Stimulated activated memory B cell treated with anti-CD40 and anti-IgM and Interleukin-4, amounts not matched to agents 10 μg/mL and 1 μg/mL and 100 μg/mL, for 72 hours (primary cell): ENCODE measurements around the gene ADAMTS3.

Experiments
- ATAC-seq: fragments of 150-1000 bp; cut with Tn5 transposase; 2 replicates; pipeline ENCODE4 v1.10.0; 2021
- H3K27ac Mint-ChIP-seq: one replicate; pipeline ENCODE4 v1.8.0; 2022; ENCODE audit warnings: mild to moderate bottlenecking, mixed read lengths
- H3K27me3 Mint-ChIP-seq: one replicate; pipeline ENCODE4 v1.8.0; 2022; ENCODE audit warnings: mixed read lengths
- H3K36me3 Mint-ChIP-seq: one replicate; pipeline ENCODE4 v1.8.0; 2022; ENCODE audit warnings: mixed read lengths
- H3K4me1 Mint-ChIP-seq: one replicate; pipeline ENCODE4 v1.8.0; 2022; ENCODE audit warnings: mixed read lengths
- H3K4me3 Mint-ChIP-seq: one replicate; pipeline ENCODE4 v1.8.0; 2022; ENCODE audit warnings: mild to moderate bottlenecking, moderate library complexity, mixed read lengths
- H3K9me3 Mint-ChIP-seq: one replicate; pipeline ENCODE4 v1.8.0; 2022; ENCODE audit warnings: mixed read lengths

ADAMTS3 gene

GRCh38 chr4:72568959-72569718, at the start of gene ADAMTS3:
TSS of gene ADAMTS3 (minus strand) at chr4:72569221. CDS start at chr4:72568762, 459 bp downstream.
- H3K9me3 Mint-ChIP-seq = peaks cover 2% of the 10 kb centered on the region
- peaks cover 55% of the 10 kb centered on the region for H3K27me3 Mint-ChIP-seq
- no peak within 1 kb of the TSS for H3K27ac Mint-ChIP-seq
- H3K4me3 Mint-ChIP-seq = peak within 1 kb of the TSS; percentile 43
- ATAC-seq = peak; percentile 22
- no peaks in the 10 kb centered on the region for H3K36me3 Mint-ChIP-seq
- H3K4me1 Mint-ChIP-seq = peaks cover 17% of the 10 kb centered on the region

GRCh38 chr4:72613959-72614358, 44.9 kb upstream of the ADAMTS3 start:
- no peaks in the 10 kb centered on the region for H3K27me3 Mint-ChIP-seq

DNA sequence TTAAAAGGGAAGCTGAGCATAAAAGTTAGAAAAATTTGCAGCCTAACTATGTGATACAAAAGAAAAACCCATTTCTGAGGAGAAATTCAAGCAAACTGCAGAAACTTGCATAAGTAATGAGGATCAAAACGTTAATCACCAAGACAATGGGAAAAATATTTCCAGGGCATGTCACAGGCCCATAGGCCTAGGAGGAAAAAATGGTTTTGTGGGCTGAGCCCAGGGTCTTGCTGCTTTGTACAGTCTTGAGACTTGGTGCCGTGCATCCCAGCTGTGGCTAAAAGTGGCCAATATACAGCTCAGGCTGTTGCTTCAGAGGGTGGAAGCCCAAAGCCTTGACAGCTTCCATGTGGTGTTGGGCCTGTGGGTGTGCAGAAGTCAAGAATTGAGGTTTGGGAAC, 37.7 kb upstream of the ADAMTS3 start:
- no peak for ATAC-seq
- H3K27ac Mint-ChIP-seq = no peak overlapping the region
- H3K9me3 Mint-ChIP-seq = peaks cover 8% of the 10 kb centered on the region
- H3K4me1 Mint-ChIP-seq = no peaks in the 10 kb centered on the region
- no peaks in the 10 kb centered on the region for H3K36me3 Mint-ChIP-seq
- H3K4me3 Mint-ChIP-seq = no peak overlapping the region
- no peaks in the 10 kb centered on the region for H3K27me3 Mint-ChIP-seq

More at GRCh38 chr4:72613959-72614358, 44.9 kb upstream of the ADAMTS3 start:
- H3K4me3 Mint-ChIP-seq = no peak overlapping the region
- ATAC-seq = no peak
- no peaks in the 10 kb centered on the region for H3K36me3 Mint-ChIP-seq
- no peaks in the 10 kb centered on the region for H3K9me3 Mint-ChIP-seq
- no peak overlapping the region for H3K27ac Mint-ChIP-seq
- no peaks in the 10 kb centered on the region for H3K4me1 Mint-ChIP-seq

DNA sequence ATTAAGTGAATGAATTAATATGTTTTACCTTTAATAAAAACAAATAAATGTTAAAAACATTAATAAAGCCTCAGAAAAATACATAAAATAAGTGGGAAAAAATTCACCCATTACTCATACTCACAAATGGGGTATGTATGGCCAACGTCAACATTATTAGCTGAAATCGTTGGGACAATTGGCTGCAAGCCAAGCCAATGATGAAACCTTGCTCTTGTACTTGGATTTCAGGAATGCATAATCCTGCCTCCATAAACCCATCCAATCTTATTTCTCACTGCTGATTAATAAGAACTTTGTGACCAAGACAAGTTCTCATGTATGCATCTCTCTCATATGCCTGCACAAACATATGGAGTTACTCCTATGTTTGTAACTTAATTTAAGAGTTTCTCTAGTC, 35.3 kb upstream of the ADAMTS3 start:
- H3K36me3 Mint-ChIP-seq = no peaks in the 10 kb centered on the region
- no peaks in the 10 kb centered on the region for H3K4me1 Mint-ChIP-seq

GRCh38 chr4:72602396-72603376, 33.7 kb upstream of the ADAMTS3 start:
- no peaks in the 10 kb centered on the region for H3K36me3 Mint-ChIP-seq
- no peak overlapping the region for H3K4me3 Mint-ChIP-seq
- H3K27me3 Mint-ChIP-seq = no peaks in the 10 kb centered on the region
- no peak for ATAC-seq
- H3K9me3 Mint-ChIP-seq = peaks cover 8% of the 10 kb centered on the region
- H3K27ac Mint-ChIP-seq = no peak overlapping the region
- H3K4me1 Mint-ChIP-seq = no peaks in the 10 kb centered on the region

More for the DNA sequence above, 35.3 kb upstream of the ADAMTS3 start:
- no peak for ATAC-seq
- H3K4me3 Mint-ChIP-seq = no peak overlapping the region
- no peaks in the 10 kb centered on the region for H3K27me3 Mint-ChIP-seq
- no peak overlapping the region for H3K27ac Mint-ChIP-seq
- peaks cover 8% of the 10 kb centered on the region for H3K9me3 Mint-ChIP-seq

DNA sequence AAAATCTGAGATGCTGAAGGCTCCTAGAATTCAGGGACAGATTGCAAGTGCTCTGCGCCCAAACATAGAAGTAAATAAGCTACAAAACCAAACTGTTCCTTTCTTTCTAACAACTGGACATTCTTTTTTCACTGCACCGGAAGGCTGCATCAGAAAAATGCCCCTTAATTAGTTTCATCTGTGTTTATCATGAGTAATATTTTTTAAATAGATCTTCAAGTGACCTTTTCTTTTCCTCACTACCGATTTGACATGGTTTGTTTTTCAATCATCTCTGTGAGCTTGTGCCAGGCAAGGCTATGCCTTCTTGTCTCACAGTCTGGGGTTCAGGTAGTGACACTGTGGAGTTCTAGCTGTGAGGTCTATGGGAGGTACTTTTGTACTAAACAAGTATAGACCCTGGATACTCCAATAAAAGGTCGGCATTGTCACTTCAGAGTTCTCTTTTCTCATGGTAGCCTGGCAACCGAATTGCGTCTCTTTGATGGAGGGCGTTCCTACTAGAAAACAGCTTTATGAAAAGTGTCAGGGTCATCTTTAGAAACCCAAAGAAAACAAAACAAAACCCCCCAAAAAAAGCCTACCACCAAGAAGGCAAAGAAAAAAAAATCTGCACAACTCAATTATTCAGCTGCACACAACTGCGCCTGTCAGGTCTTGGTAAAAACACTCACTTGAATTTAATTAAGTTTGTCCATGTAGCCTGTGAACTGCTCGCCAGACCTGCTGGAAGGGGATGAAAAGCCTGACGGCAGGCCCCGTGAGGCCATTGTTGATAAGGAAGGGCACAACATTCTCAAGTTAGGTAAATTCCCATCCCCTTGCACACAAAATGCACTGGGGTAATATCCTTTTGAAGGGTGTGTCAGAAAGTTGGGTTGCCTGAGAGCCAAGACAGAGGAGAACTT, 22.8 kb upstream of the ADAMTS3 start:
- Mint-ChIP-seq H3K4me1 (no peaks in the 10 kb centered on the region), H3K4me3 (no peak overlapping the region), H3K27me3 (no peaks in the 10 kb centered on the region), H3K27ac (no peak overlapping the region), H3K36me3 (no peaks in the 10 kb centered on the region), H3K9me3 (peaks cover 2% of the 10 kb centered on the region)
- ATAC-seq = no peak

DNA sequence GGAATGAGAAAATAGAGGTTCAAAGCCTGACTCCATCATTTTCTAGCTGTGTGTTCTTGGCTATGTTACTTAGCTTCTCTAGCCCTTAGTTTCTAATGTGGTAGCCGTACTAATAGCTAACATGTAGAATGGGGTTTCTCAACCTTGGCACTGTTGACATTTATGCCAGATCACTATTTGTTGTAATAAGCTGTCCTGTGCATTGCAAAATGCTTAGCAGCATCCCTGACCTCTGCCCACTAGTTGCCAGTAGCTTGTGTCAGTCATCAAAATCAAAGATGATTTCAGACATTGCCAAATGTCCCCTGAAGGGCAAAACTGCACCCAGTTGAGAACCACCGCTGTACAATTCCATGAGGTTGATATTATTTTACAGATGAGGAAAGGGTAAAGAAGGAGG, 18.3 kb upstream of the ADAMTS3 start:
- Mint-ChIP-seq H3K27ac (no peak overlapping the region), H3K36me3 (no peaks in the 10 kb centered on the region), H3K4me3 (no peak overlapping the region), H3K4me1 (no peaks in the 10 kb centered on the region), H3K27me3 (no peaks in the 10 kb centered on the region), H3K9me3 (no peaks in the 10 kb centered on the region)
- no peak for ATAC-seq

DNA sequence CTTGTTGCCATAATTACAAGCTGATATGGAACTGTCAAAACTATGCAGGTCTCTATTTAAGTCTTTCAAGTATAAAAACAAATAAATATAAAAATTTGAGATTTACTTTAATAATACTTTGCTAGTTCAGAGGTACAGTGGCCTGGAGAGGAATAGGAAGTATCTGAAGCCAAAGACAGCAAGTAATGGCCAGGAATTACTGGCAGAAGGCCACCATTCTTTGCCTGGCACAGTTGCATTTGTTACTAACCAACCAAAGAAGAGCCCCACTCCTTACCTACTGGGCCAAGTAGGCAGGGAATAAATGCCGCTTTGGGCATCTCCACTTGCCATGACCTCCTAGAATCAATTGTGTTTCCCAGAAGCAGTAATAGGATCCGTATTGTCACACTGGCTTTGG, 13.8 kb upstream of the ADAMTS3 start:
- Mint-ChIP-seq H3K27ac (no peak overlapping the region), H3K9me3 (no peaks in the 10 kb centered on the region), H3K4me1 (no peaks in the 10 kb centered on the region), H3K36me3 (no peaks in the 10 kb centered on the region), H3K4me3 (no peak overlapping the region), H3K27me3 (no peaks in the 10 kb centered on the region)
- ATAC-seq = no peak

DNA sequence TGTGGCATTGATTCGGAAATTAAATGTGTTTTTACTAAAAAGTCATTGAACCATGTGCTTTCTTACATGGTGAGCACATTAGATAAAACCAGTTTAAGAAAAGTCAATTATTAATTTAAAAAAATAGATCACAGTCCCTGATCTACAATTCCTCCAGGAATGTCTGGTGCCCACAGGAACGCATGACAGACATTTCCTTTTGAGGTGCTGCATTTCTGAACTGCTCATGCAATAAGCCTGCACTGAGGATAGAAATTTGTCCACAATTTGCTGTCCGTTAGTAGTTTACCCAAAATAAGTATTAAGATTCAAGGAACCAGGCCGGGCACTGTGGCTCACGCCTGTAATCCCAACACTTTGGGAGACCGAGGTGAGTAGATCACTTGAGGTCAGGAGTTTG, 8.2 kb upstream of the ADAMTS3 start:
- Mint-ChIP-seq H3K9me3 (no peaks in the 10 kb centered on the region), H3K27me3 (no peaks in the 10 kb centered on the region), H3K4me1 (no peaks in the 10 kb centered on the region), H3K27ac (no peak overlapping the region), H3K36me3 (no peaks in the 10 kb centered on the region), H3K4me3 (no peak overlapping the region)
- no peak for ATAC-seq

- peaks cover 43% of the 10 kb centered on the region for H3K27me3 Mint-ChIP-seq
- ATAC-seq = no peak
These were observed 2.3 kb upstream of the ADAMTS3 start for GRCh38 chr4:72571337-72571736.

DNA sequence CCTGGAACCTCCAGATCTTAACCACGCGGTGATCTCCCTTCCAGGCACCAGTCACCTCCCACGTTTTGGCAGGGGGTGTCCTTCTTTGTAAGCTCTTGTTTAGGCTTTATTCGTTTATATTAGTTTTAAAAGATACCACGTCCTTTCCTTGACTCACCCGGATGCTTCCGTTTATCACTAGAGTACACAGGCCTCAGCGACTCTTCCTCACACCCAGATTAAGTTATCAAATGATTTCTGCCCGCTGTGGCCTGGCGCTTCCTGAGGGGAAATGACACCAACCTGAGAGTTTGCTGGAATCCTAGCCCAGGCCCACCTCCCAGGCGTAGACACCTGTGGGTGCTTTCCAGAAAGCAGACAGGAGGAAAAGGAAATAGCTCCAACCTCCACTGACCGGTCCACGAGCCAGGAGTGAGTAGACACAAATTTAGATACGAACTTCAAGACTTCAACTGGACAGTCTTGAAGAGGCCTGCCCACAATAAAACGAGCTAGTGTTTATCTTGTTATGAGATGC, 756 bp upstream of the ADAMTS3 start:
- no peak for ATAC-seq
- peaks cover 2% of the 10 kb centered on the region for H3K9me3 Mint-ChIP-seq
- peak overlapping the region; percentile 43 for H3K4me3 Mint-ChIP-seq
- peaks cover 17% of the 10 kb centered on the region for H3K4me1 Mint-ChIP-seq
- H3K27ac Mint-ChIP-seq = no peak overlapping the region
- peaks cover 55% of the 10 kb centered on the region for H3K27me3 Mint-ChIP-seq
- H3K36me3 Mint-ChIP-seq = no peaks in the 10 kb centered on the region

More at GRCh38 chr4:72571337-72571736, 2.3 kb upstream of the ADAMTS3 start:
- H3K27ac Mint-ChIP-seq = no peak overlapping the region
- peaks cover 2% of the 10 kb centered on the region for H3K9me3 Mint-ChIP-seq
- H3K36me3 Mint-ChIP-seq = no peaks in the 10 kb centered on the region
- H3K4me1 Mint-ChIP-seq = peaks cover 17% of the 10 kb centered on the region
- H3K4me3 Mint-ChIP-seq = no peak overlapping the region

- peaks cover 55% of the 10 kb centered on the region for H3K27me3 Mint-ChIP-seq
- ATAC-seq = no peak
- no peak overlapping the region for H3K27ac Mint-ChIP-seq
- H3K4me1 Mint-ChIP-seq = peaks cover 17% of the 10 kb centered on the region
- H3K36me3 Mint-ChIP-seq = no peaks in the 10 kb centered on the region
- peaks cover 2% of the 10 kb centered on the region for H3K9me3 Mint-ChIP-seq
- peak overlapping the region; percentile 23 for H3K4me3 Mint-ChIP-seq
These were observed 973 bp downstream of the ADAMTS3 start for GRCh38 chr4:72567821-72568675.

GRCh38 chr4:72567036-72567435, 2.0 kb downstream of the ADAMTS3 start:
- Mint-ChIP-seq H3K27ac (no peak overlapping the region), H3K36me3 (no peaks in the 10 kb centered on the region), H3K9me3 (peaks cover 2% of the 10 kb centered on the region), H3K4me3 (no peak overlapping the region), H3K4me1 (peaks cover 17% of the 10 kb centered on the region), H3K27me3 (peaks cover 55% of the 10 kb centered on the region)
- no peak for ATAC-seq

GRCh38 chr4:72566464-72566972, 2.5 kb downstream of the ADAMTS3 start:
- no peak overlapping the region for H3K4me3 Mint-ChIP-seq
- H3K27me3 Mint-ChIP-seq = peaks cover 55% of the 10 kb centered on the region
- no peak overlapping the region for H3K27ac Mint-ChIP-seq
- no peaks in the 10 kb centered on the region for H3K36me3 Mint-ChIP-seq
- peaks cover 2% of the 10 kb centered on the region for H3K9me3 Mint-ChIP-seq
- no peak for ATAC-seq
- peaks cover 17% of the 10 kb centered on the region for H3K4me1 Mint-ChIP-seq
